HCT116 (cell line): ENCODE results near the gene COX7A2L. TPM values are rescaled to one million over a fixed set of nuclear protein-coding genes. Genes with fewer than 3 reads are reported as not detected.

Source experiments
- ATAC-seq: fragments of 200-7000 bp; cut with Tn5 transposase; 2 replicates; pipeline ENCODE4 v1.9.1; 2020; ENCODE audit warnings: mild to moderate bottlenecking, moderate library complexity
- BruUV-seq: library from RNA; stranded (reverse); fragments of 400-500 nt; replicated peaks from 2 replicates; lab custom pipeline; 2021; lab: Mats Ljungman, UMichigan
- CTCF ChIA-PET: fragments of 300-600 bp; sonication (Branson Sonifier 250); formaldehyde crosslinking; loops from one replicate; lab custom pipeline; 2021; ENCODE audit warnings: antibody characterized with exemption; lab: Charles Lee
- POLR2A ChIA-PET: fragments of 300-600, 350-600 bp; sonication (Branson Sonifier 250); formaldehyde crosslinking; loops from one replicate; lab custom pipeline; 2021; ENCODE audit warnings: antibody characterized with exemption; lab: Charles Lee
- RAD21 ChIA-PET, 2 experiments: fragments of 300-600 bp; sonication (Branson Sonifier 250); formaldehyde crosslinking; loops; one replicate each; lab custom pipeline; 2023; ENCODE audit warnings: low total read pairs in 2 of 2; ENCODE audit not compliant: uncharacterized antibody in 2 of 2, unreplicated experiment in 2 of 2, low non-redundant PET in 1 of 2; lab: Charles Lee
- DNase-seq: peaks from one replicate; pipeline ENCODE4 v3.0.0-alpha.2; 2010; ENCODE audit warnings: low read depth, low spot score
- H2AFZ ChIP-seq: fragments of 200-600 bp; shearing (Covaris generic), sonication (generic); 2 replicates; pipeline ENCODE4 v1.6.1; 2017; ENCODE audit warnings: low read depth, mixed run types, mixed read lengths, antibody characterized with exemption, low read length; ENCODE audit not compliant: poor library complexity, severe bottlenecking
- H3K27ac ChIP-seq: 2 replicates; pipeline ENCODE4 v1.5.1; 2012; ENCODE audit warnings: low read depth, low read length
- H3K27me3 ChIP-seq: fragments of 200-600 bp; sonication (generic); 2 replicates; pipeline ENCODE4 v1.6.1; 2016; ENCODE audit warnings: mixed run types, low read length, mixed read lengths; ENCODE audit not compliant: insufficient read depth
- H3K36me3 ChIP-seq, 2 experiments: fragments of 200-500 bp in 1 of 2; fragments of 200-600 bp in 1 of 2; sonication (Bioruptor generic) in 1 of 2; sonication (generic) in 1 of 2; 2 replicates each; pipeline versions ENCODE4 v1.5.1 to v1.6.1; 2014 to 2016; ENCODE audit warnings: low read length in 2 of 2, inconsistent platforms in 1 of 2, mixed read lengths in 1 of 2, mixed run types in 1 of 2; ENCODE audit not compliant: insufficient read depth in 2 of 2, control insufficient read depth in 1 of 2
- H3K4me1 ChIP-seq, 2 experiments: fragments of 200-600 bp in 1 of 2; sonication (generic) in 1 of 2; 2 replicates each; pipeline versions ENCODE4 v1.5.1 to v1.6.1; 2012 to 2017; ENCODE audit warnings: low read length in 2 of 2, inconsistent platforms in 1 of 2, mild to moderate bottlenecking in 1 of 2, mixed read lengths in 1 of 2, mixed run types in 1 of 2, moderate library complexity in 1 of 2; ENCODE audit not compliant: insufficient read depth in 2 of 2, control insufficient read depth in 1 of 2
- H3K4me2 ChIP-seq: fragments of 200-600 bp; sonication (generic); 2 replicates; pipeline ENCODE4 v1.6.1; 2017; ENCODE audit warnings: mixed run types, low read length, mixed read lengths
- H3K4me3 ChIP-seq, 2 experiments: fragments of 200-600 bp in 1 of 2; sonication (generic) in 1 of 2; replicated peaks in 1 of 2; 2 replicates each; pipeline ENCODE4 v1.5.1; 2011 to 2016; ENCODE audit warnings: low read length in 2 of 2, control low read depth in 1 of 2, low read depth in 1 of 2, mild to moderate bottlenecking in 1 of 2, mixed read lengths in 1 of 2, mixed run types in 1 of 2
- H3K79me2 ChIP-seq: fragments of 200-600 bp; sonication (generic); 2 replicates; pipeline ENCODE4 v1.6.1; 2017; ENCODE audit warnings: mild to moderate bottlenecking, mixed run types, low read length, moderate library complexity, mixed read lengths; ENCODE audit not compliant: insufficient read depth
- H3K9ac ChIP-seq: fragments of 200-600 bp; sonication (generic); 2 replicates; pipeline ENCODE4 v1.6.1; 2016; ENCODE audit warnings: low read length, mixed read lengths
- H3K9me2 ChIP-seq: fragments of 200-600 bp; sonication (generic), shearing (Covaris generic); 2 replicates; pipeline ENCODE4 v1.6.1; 2017; ENCODE audit warnings: mixed run types, mild to moderate bottlenecking, moderate library complexity; ENCODE audit not compliant: insufficient read depth
- H3K9me3 ChIP-seq, 2 experiments: fragments of 200-500 bp in 1 of 2; fragments of 200-600 bp in 1 of 2; sonication (Bioruptor generic) in 1 of 2; sonication (generic) in 1 of 2; 2 replicates each; pipeline ENCODE4 v1.6.1; 2014 to 2017; ENCODE audit warnings: low read length in 2 of 2, mixed read lengths in 2 of 2, inconsistent platforms in 1 of 2, low read depth in 1 of 2, mild to moderate bottlenecking in 1 of 2, mixed run types in 1 of 2, moderate library complexity in 1 of 2; ENCODE audit not compliant: control insufficient read depth in 1 of 2, insufficient read depth in 1 of 2
- H4K20me1 ChIP-seq: fragments of 200-600 bp; sonication (generic), shearing (Covaris generic); 2 replicates; pipeline ENCODE4 v1.6.1; 2017; ENCODE audit warnings: mixed run types, mild to moderate bottlenecking, moderate library complexity; ENCODE audit not compliant: insufficient read depth
- ATF3 ChIP-seq: IDR thresholded peaks from 2 replicates; pipeline ENCODE4 v1.6.1; 2012
- CEBPB ChIP-seq: IDR thresholded peaks from 2 replicates; pipeline ENCODE4 v1.6.1; 2012; ENCODE audit warnings: low read depth
- EGR1 ChIP-seq: IDR thresholded peaks from 2 replicates; pipeline ENCODE4 v1.6.1; 2012; ENCODE audit warnings: low read depth
- ELF1 ChIP-seq: IDR thresholded peaks from 2 replicates; pipeline ENCODE4 v1.6.1; 2012; ENCODE audit warnings: low read depth, borderline replicate concordance
- JUND ChIP-seq: IDR thresholded peaks from 2 replicates; pipeline ENCODE4 v1.6.1; 2012
- POLR2A ChIP-seq: IDR thresholded peaks from 2 replicates; pipeline ENCODE4 v1.7.0; 2011; ENCODE audit warnings: borderline replicate concordance; ENCODE audit not compliant: insufficient read depth, insufficient read length; ENCODE audit errors: extremely low read depth
- RAD21 ChIP-seq: IDR thresholded peaks from 2 replicates; pipeline ENCODE4 v1.6.1; 2012; ENCODE audit warnings: low read depth, mild to moderate bottlenecking
- SP1 ChIP-seq: IDR thresholded peaks from 2 replicates; pipeline ENCODE4 v1.6.1; 2012; ENCODE audit warnings: low read depth
- TCF7L2 ChIP-seq: IDR thresholded peaks from 2 replicates; pipeline ENCODE4 v1.7.0; 2011; ENCODE audit warnings: borderline replicate concordance, inconsistent platforms; ENCODE audit not compliant: insufficient read depth, insufficient read length; ENCODE audit errors: extremely low read depth
- intact Hi-C: fragments of 100-400 bp; cut with micrococcal nuclease; formaldehyde crosslinking; loops from 2 replicates; pipeline ENCODE4 v1.10.0; 2022
- total RNA-seq: library from RNA; stranded (reverse); gene quantifications from one replicate; pipeline ENCODE4 v1.2.1, GENCODE V29; 2021; ENCODE audit not compliant: unreplicated experiment

Gene COX7A2L
- total RNA-seq, 1 experiment from 2014 or later, result 104 TPM

DNA sequence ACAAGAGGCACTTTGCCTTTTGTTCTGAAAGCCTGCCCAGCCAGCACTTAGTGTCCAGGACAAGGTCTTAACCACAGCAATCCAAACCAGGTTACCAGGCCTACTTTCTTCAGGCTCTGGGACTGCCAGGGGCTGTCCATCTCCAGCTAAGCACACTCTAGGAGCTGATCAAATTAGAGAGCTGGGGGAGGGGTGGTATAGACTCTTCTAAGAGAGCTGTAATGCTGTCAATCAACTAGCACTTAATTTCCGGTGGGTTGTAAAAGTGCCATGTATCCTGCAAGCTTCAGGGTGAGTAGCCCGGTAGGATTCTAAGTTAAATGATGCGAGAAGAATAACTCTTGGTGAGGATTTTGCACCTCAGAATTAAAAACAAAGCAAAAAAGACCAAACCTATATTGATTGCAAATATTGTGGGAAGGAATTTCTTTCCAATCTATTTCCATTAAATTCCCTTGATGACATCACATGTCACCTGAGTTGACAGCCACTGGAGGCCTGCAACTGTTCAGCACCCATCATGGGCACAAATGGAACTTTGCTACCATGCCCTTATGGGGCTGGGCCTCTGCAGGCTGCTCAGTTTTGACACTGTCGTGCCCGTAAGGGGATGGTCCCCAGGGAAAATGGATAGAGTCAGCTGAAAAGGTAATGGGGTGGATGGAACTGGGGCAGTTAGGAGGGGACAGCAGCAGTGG is 8.7 kb upstream of the COX7A2L start (continued):
- TF ChIP-seq RAD21, result no peak

DNA sequence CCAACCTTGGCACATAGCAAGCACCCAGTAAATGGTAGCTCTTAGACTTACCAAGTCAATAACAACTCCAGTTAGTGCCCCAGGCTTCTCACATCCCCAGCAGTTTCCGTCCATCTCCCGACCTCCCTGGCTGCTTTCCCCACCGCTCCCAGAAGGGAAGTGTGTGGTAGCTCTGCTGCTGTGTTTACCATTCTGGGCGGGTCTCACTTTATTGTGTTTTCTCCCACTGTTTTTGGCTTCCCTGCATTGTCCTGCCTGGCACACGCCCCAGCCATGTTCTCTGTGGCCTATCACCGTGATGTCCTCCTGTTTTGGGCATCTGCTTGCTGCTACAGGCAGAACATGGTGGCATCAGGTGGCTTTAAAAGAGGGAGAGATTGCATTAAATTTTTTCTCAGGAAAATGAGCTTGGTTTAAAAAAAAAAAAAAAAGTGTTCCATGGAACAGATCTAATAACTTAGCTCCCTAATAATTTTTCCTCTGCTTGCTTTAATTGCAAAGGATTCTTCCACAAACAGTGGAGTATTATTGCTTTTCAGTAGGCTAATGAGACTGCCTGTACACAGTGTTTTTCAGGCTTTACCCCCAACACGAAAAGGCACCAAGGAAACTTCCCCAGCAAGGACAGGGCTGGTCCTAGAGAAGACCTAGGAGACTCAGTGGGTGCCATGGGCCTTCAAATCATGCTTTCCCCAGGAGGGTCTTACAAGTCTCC is 8.0 kb upstream of the COX7A2L start:
- Histone ChIP-seq H3K36me3 (no peaks in the 10 kb centered on the region), H2AFZ (no peak overlapping the region), H3K9ac (no peak overlapping the region), H3K9me3 (no peaks in the 10 kb centered on the region), H4K20me1 (no peaks in the 10 kb centered on the region), H3K4me3 (no peak overlapping the region), H3K27ac (no peak overlapping the region), H3K79me2 (no peaks in the 10 kb centered on the region), H3K4me2 (no peak overlapping the region), H3K4me1 (no peaks in the 10 kb centered on the region), H3K9me2 (no peaks in the 10 kb centered on the region), H3K27me3 (no peaks in the 10 kb centered on the region)
- no TSS peak for BruUV-seq
- DNase-seq, result no peak
- intact Hi-C loops, result no loop called here
- CTCF ChIA-PET, result no interaction called here
- POLR2A ChIA-PET, result no interaction called here
- no peak for TF ChIP-seq CEBPB
- no peak for TF ChIP-seq TCF7L2
- no peak for TF ChIP-seq ELF1
- TF ChIP-seq ATF3, result no peak
- TF ChIP-seq JUND, result no peak
- TF ChIP-seq RAD21, result no peak
- TF ChIP-seq SP1, result no peak
- no peak for TF ChIP-seq EGR1
- no peak for TF ChIP-seq POLR2A
- no peak for ATAC-seq
- RAD21 ChIA-PET, result no interaction called here
